HG02938 (cell line): Measurements from ENCODE around the gene DNAJC18.
"Not testable (repeated sequence)": the region's sequence is repeated elsewhere in the genome, so short reads cannot be mapped to it uniquely, and the experiment has no call there.

ENCODE experiments used
- ATAC-seq: cut with Tn5 transposase; IDR thresholded peaks from one replicate; pipeline ENCODE4 v1.9.1; 2021; ENCODE audit warnings: mild to moderate bottlenecking, moderate library complexity; ENCODE audit not compliant: unreplicated experiment

Gene DNAJC18

DNA sequence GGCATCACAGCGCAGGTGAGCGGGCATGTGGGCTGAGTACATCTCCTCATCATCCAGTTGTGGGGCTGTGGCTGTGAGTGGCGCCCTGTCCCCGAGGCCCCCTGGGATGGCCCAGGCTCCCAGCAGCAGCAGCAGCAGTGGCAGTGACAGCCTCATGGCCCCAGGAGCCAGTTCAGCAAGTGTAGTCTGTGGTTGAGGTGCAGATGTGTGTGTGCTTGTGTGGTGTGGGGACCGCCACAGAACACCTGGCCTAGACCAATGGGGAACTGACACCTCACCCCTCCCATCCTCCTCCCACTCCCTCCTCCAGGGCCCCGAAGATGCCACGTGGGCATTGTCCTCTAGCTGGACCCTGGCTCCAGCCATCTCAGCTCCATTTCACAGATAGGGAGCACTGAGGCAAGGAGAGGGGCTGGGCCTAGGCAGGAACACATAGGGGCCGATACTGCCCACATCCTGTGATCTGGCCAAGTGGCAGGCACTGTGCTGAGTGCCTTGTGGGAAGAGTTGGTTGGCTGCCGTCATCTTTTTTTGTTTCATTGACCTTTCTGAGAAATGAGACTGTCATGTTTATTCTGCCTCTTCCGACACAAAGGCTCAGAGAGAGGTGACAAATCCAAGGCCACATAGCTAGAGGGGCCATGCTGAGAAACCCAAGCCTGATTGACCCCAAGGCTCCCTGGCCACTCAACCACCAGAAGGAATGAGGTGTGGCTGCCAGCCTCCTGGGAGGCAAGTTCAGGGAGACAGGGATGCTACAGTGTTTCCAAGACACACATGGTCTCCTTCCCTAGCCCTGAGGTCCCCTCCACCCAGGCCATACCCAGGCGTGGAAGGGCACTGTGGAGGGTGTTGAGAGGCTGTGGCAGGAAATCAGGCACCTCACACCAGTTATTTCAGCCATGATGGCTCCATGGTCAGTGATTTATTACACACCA, 49.4 kb downstream of the DNAJC18 start, which contains the start of gene MZB1:
TSS of gene MZB1 (minus strand) at position 213 of the 938 bp plus-strand sequence. CDS start at position 156, 57 bp downstream.
- peak; percentile 35 for ATAC-seq

DNA sequence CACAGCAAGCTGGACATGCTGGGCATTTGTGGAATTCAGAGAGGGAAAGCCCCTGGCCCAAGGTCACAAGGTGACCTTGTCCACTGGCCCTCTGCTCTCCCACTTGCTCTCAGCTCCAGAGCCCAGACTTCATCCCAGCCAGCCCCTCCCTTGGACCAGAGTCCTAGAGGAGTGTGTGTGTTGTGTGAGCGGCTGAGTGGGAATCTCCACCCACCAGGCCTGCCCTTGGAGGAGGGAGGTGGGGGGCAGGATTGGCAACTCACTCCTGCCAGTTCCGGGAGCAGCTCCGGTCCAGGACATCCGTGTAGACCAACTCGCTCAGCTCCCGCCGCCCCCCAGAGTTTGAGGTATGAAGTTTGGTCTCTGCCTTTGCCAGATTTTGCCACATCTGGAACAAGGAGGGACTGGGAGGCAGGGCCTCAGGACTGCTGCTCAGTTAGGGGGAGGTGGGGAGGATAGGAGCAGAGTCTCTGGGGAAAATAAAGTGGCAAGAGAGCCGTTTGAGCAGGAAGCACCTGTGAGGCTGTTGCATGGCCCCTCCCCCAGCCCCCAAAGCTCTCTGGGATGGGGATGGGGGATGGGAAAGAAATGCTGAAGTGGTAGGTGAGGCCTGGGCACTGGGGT, 51.0 kb downstream of the DNAJC18 start:
- no peak for ATAC-seq

DNA sequence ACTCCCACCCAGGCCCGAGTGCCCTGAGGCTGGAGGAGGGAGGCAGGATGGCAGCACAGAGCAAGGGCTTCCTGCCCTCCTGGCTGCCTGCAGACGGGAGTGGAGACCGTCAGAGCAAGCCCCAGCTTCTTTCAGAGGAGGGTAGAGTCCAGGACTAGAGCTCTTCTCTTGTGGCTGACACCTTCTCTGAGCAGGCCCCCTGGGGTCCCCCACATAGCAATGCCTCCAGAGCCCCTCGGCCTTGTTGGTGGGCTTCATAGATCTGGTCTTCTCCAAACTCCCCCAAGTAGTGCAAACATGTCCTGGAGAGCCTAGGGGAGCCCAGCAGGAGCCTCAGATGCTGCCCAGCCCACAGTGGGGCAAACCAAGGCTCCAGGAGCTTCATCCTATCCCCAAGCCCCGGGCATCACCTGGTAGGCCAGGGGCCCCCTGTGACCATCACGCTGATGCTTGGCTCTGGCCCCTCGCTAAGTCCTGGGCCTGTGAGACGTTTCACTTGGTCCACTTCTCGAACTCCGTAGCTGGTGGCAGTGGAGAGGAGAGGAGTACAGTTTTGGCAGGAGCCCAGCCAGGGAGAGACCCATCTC, 51.6 kb downstream of the DNAJC18 start:
- ATAC-seq = no peak

DNA sequence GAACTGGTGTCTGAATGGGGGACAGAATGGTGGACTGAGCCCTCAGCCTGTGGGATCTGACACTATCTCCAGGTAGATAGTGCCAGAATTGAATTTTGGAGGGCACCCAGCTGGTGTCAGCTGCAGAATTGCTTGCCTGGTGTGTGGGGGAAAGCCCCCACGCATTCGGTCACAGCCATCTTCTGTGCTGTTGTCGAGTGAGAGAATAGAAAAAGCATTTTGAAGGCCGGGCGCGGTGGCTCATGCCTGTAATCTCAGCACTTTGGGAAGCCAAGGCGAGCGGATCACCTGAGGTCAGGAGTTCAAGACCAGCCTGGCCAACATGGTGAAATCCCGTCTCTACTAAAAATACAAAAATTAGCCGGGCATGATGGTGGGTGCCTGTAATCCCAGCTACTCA, 52.4 kb downstream of the DNAJC18 start:
- ATAC-seq = not testable (repeated sequence)

DNA sequence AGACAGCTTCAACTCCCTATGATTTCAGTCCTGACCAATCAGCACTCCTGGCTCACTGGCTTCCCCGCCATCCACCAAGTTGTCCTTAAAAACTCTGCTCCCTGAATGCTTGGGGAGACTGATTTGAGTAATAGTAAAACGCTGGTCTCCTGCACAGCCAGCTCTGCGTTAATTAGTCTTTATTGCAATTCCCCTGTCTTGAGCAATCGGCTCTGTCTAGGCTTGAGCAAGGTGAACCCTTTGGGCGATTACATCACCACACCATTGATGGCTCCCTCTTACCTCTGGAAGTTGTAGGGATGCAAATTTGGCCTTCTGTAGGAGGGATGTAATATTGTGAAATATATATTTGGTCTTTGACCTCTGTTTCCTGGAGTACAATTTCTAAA, 53.3 kb downstream of the DNAJC18 start:
- no peak for ATAC-seq

DNA sequence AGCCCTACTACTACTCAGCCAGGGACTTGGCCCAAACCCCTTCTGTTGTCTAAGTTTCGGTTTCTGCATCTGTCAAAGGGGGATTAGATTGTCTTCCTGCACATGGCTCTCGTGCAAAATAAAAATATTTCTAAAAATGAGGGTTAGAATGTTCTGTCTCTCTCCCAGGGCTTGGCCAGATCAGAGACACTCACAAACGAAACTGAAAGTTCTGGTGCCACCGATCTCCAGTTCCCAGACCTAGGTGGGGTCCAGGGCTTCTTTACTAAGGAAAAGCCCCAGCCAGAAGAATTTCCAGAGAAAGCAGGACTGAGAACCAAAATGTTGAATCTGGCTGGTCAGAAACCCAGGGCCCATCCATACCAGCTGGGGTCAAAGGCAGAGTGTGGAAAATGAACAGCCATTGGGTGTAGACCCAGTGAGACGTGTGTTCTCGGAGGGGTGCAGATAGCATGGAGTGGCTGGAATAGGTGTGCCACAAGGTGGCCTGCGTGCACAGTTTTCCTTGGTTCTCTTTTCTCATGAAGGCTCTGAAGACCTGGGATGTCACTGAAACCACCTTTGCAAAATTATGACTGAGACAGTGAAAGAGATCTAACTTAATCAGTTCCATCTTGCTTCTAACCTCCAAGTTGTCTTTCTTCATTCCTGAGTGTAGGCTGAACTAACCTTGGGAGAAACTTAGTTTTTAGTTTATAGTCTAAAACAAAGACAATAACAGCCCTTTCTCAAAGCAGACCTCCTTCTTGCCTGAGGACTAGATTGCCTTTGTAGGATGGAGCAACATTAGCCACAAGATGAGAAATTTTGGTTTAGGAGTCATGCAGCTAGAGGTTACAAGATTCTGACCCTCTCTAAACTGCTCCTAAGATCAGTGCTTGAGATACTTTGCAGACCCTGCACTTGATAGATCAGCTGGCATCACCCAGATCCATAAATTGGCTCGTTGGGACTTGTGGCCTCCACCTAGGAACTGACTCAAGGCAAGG, 54.0 kb downstream of the DNAJC18 start:
- ATAC-seq = no peak

DNA sequence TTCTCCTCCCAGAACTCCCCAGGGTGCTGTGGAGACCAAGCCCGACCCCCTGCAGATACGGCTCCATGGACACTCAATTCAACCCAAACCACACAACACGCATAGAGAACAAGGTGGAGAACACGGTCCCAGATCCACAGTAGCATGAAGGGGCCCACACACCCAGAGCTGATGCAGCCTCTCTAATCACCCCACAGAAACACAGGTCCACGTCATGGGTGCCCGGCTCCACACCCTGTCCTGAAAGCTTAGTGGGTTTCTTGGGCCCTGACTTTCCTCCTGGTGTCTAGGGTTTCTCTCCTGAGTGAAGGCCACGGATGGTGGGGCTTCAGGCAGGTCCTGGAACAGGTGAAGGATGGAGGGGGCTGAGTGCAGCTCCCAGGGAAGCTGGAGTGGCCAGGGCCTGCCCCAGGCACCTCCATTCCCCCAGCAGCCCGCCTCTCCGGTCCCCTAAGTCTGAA, 54.7 kb downstream of the DNAJC18 start:
- no peak for ATAC-seq

DNA sequence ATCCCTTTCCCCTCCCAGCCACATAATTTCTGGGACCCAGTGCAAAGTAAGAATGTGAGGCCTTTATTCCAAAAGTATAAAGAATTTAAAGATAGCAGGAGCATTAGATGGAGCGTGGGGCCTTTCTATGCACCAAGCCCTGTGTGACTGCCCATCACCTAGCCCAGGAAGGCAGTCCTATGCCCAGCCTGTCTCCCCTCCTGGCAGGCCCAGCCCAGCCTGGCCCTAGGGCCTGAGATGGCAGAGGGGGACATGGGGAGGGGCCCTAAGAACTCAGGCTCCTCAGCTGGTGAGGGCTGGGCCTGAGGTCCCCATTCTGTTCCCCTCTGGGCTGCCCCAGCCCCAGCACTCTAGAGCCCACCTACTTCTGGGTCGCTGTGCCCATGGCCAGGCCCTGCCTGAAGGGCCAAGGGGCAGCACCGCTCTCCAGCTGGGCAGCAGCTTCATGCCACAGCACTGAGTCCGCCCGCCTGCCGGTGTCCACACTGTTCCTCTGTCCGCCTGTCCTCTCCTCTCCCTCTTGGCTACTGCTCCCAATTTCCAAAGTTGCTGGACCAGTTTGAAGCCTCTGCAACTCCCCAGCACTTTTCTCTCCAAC, 55.2 kb downstream of the DNAJC18 start:
- no peak for ATAC-seq

DNA sequence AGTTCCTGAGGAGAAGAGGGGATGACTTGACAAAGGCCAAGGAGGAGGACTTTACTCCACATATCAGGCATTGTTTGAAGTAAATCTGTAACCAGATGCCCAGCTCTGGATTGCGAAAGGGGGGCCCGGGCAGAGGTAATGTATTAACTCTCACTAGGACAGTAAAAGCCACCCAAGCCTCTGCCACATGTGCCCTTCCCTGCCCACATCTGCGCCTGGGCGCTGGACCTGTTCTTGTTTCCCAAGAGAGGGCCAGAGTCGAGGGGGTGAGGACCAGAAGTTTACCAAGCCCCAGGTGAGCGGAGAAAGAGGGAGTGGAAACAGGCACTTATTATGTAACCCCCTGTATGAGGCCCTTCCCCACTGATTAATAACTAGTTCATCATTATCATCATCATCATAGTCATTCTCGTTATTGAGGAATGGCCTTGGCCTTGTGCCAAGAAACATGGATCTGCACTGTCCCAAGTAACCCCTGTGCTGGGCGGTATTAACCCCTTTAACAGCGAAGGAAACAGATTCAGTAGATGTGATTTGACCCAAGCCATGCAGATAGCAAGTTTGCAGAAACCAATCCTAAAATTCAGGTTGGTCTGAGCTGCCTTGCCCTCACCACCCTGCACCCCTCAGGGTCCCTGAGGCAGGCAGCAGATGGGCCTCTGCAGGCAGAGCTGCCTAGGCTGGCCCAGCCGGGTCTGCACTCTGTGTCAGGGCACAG, 55.9 kb downstream of the DNAJC18 start, which contains the start of gene SLC23A1:
TSS of gene SLC23A1 (minus strand) at position 23 of the 718 bp plus-strand sequence. CDS start 44 bp downstream, outside the sequence.
- ATAC-seq = no peak

DNA sequence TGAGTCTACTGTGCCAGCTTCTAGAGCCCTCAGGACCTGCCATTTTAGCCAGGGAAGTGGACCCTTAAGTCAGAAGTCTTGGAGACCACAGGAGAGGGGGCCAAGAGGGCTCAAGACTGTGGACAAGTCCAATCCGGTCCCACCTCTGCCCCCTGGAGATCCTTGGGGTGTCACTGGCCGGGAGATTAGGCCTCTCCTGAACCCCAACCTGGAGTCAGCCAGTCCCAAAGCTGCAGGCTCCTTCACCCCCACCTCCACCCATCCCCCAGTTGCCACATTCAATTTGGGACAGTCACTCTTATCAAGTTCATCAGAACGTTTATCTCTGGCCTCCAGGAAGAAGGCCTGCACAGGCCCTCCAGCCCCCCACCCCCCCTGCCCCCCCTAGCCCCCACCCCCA, 56.5 kb downstream of the DNAJC18 start:
- no peak for ATAC-seq

DNA sequence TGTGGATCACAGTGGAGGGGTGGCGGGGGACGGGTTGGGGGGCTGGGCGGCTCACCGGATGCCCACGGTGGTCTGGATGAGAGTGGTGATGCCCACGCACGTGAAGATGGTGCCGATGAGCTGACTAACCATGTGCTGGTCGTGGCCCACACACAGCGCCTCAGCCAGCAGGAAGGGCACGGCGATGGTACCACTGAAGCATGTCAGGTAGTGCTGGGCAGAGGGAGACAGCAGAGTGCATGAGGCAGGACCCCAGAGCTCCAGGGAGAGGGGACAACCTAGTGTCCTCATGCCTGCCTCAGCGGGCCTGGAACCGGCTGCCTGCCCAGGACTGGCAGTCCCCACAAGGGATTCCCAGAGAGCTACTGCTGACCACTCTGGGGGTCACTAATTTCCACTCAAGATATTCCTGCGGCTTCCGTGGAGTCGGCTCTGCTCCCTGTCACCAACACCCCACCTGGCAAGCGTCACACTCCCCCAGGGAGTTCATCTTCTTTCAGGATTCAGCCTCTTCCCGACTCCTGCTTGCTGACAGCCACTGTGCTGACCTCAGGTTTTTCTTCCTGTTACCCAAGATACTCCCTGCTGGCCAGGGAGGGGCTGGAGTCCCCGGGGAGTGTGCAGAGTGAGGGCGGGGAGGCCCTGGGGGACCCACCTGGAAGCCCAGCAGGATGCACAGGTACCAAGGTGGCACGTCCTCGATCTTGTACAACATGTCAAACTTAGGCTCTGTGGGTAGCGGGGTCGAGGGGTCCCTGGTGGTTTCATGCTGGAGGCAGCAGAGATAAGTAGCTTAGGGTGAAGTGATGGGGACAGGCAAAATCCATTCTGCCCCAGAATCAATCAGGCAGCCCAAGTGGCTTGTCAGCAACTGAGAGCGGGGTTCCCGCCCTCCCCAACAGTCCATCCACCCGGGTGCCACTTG, 57.2 kb downstream of the DNAJC18 start:
- no peak for ATAC-seq

DNA sequence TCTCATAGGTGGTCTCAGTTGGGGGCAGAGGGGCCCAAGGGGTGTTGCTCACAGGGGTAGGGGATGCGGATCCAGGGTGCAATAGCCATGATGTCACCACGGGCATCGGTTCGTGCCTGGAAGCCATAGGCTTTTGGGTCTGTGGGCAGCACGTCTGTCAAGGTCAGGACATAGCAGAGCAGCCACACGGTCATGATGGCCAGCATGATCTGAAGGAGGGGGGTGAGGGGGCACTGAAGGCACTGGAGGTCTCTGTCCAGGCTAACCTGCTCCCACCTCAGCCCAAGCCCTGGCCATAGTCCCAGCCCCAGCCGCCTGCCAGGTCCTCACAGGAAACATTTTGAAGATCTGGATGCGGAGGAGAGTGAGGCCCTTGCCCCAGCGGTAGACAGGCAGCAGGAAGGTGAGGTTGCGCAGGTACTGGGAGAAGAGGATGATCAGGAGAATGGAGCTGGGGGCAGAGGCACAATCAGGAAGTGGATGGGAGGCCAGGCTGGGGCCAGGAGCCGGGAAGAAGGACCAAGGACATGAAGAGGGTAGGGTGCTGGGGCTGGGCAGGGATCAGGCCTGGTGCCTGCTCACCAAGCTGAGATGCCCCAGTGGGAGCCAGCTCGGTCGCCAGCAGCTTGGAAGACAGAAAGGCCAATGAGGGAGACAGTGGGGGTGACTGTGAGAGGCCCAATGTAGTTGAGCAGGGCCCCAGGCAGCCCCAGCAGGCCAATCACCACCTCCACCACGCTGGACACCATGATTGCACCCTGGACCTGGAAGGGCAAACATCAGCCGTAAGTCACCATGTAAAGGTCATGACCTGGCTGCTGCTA, 59.5 kb downstream of the DNAJC18 start:
- no peak for ATAC-seq

DNA sequence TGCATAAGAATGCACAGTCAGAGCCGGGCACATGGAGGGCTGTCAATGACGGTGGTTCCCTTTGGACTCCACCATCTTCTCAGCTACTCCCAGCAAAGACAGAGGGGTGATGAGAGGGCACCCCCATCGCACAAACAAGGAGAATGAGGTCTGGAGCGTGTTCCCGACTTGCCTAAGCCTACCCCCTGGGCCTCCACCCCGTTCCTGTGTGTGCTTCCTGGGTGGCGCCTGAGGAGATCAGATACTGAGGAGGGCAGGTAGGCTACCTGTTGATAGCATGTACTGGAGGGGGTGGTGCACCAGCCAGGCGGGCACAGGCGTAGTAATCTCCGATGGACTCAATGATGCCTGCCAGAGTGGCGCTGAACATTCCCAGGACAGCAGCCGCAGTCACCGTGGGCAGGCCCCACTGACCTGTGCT, 60.4 kb downstream of the DNAJC18 start:
- ATAC-seq = no peak

DNA sequence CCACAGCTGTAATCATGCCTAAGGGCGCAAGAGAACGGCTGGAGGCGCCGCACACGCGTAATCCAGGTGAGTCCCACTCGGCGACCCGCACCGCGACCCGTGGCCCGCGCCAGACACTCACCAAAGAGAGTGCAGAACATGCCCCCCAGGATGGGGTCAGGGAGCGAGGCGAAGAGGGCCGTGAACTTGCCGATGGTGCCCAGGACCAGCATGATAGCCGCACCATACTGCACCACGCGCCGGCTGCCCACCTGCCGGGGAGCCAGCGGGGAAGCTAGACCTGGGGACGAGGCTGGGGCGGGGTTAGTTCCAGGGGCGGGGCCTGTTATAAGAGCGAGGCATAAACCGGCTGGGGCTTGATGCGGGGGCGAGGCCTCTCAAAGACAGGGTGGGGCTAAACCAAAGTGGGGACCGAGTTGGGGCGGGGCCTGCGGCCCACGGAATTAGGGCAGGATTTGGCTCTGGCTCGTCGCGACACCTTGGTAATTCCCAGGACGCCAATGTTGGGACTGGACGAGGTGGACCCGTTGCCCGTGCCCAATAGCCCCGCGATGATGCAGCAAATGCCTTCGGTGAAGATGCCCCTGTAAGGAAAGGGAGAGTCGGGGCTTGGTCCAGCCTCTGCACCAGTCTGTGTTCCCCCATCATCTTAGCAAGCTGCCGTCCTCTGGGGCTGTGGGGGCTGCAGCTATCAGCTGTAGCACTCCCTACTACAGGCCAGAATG, 61.1 kb downstream of the DNAJC18 start:
- no peak for ATAC-seq

DNA sequence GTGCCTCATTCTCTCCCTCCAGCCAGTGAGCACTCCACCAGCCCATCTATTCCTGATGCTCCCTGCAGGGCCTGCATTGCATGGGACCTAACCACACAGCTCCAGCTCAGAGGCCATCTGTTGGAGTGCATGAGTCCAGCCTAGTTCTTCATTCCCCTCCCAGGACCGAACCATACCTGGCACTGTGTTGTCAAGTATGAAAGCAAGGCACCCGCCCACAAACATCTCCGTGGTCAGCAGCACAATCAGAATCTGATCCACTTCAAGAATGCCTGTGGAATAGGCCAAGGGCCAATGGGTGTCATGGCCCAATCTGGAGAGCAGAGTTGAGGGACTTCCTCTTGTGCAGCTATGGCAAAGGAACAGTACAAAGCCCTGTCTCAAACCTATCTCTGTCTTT, 62.1 kb downstream of the DNAJC18 start:
- no peak for ATAC-seq

DNA sequence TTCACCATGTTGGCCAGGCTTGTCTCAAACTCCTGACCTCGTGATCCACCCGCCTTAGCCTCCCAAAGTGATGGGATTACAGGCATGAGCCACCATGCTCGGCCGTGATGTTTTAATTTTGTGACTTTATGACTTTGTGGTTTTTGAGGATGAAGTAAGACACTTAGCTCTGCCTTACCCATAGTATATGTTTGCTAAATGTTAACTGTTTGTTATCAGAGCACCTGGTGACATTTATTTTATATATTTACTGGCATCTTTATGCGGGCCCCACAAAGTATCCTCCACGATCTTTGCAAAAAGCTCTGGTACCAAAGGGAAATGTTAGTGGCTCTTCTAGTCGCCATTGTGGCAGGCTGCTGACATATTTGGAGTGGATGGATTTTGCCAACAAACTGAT, 63.0 kb downstream of the DNAJC18 start:
- no peak for ATAC-seq

DNA sequence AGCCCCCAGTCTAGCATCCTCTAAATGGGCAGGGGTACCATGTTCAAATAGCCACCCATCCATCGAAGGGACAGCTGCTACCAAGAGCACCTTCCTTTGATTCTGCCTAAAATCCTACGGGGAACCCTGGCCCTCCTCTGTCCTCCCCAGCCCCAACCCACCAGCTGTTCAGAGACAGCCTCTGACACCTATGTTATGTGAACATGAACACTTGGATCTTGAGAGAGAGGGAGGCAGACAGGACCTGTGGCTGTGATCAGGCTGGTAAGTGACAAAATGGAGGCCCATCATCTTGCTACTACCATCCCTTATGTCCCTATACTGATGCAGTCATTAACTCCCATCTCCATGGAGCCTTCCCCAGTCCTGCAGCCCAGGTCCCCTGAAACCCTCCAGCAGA, 64.4 kb downstream of the DNAJC18 start:
- ATAC-seq = no peak
